GM12864 (cell line): Measurements from ENCODE around the gene UPP1.
"Not testable (repeated sequence)": the region's sequence is repeated elsewhere in the genome, so short reads cannot be mapped to it uniquely, and the experiment has no call there.

Experiments used
- DNase-seq: peaks from one replicate; pipeline ENCODE4 v3.0.0-alpha.2; 2011; ENCODE audit warnings: low read depth
- H3K4me3 ChIP-seq: 2 replicates; pipeline ENCODE4 v1.5.1; 2011; ENCODE audit warnings: mild to moderate bottlenecking, low read depth, low read length, control low read depth
- CTCF ChIP-seq: IDR thresholded peaks from 2 replicates; pipeline ENCODE4 v1.5.1; 2011; ENCODE audit warnings: low read depth, mild to moderate bottlenecking, moderate library complexity, low read length, control low read depth, inconsistent platforms; ENCODE audit errors: missing control alignments

UPP1 gene

GRCh38 chr7:48063985-48064384 lies 25.1 kb upstream of the UPP1 start:
- no peak overlapping the region for H3K4me3 ChIP-seq
- TF ChIP-seq CTCF = no peak
- DNase-seq = no peak

GRCh38 chr7:48067475-48067874 lies 21.6 kb upstream of the UPP1 start:
- TF ChIP-seq CTCF = no peak
- no peak for DNase-seq
- no peak overlapping the region for H3K4me3 ChIP-seq

GRCh38 chr7:48074204-48074654 lies 14.8 kb upstream of the UPP1 start:
- TF ChIP-seq CTCF = no peak
- no peak overlapping the region for H3K4me3 ChIP-seq
- no peak for DNase-seq

GRCh38 chr7:48077423-48077822 lies 11.6 kb upstream of the UPP1 start:
- no peak for DNase-seq
- H3K4me3 ChIP-seq = no peak overlapping the region
- TF ChIP-seq CTCF = no peak

GRCh38 chr7:48078470-48078869 lies 10.6 kb upstream of the UPP1 start:
- H3K4me3 ChIP-seq = no peak overlapping the region
- TF ChIP-seq CTCF = no peak
- DNase-seq = no peak

- not testable (repeated sequence) for H3K4me3 ChIP-seq
Measured at GRCh38 chr7:48082378-48082777, 6.7 kb upstream of the UPP1 start.

GRCh38 chr7:48083114-48083830 lies 5.8 kb upstream of the UPP1 start:
- no peak for TF ChIP-seq CTCF
- H3K4me3 ChIP-seq = no peak overlapping the region
- DNase-seq = no peak

More at GRCh38 chr7:48082378-48082777, 6.7 kb upstream of the UPP1 start:
- DNase-seq = not testable (repeated sequence)
